K562 (cell line): Measurements from ENCODE around the gene C11orf65. TPM values are rescaled to one million over a fixed set of nuclear protein-coding genes. Genes with fewer than 3 reads are reported as not detected.
A peak's percentile ranks its signal among the peaks of the same experiment; 100 is the strongest.

Source experiments
- ATAC-seq: fragments of 200-7000 bp; cut with Tn5 transposase; 3 replicates; pipeline ENCODE4 v1.9.1; 2020; ENCODE audit warnings: moderate library complexity
- BruUV-seq: library from RNA; stranded (reverse); fragments of 400-500 nt; replicated peaks from 2 replicates; lab custom pipeline; 2021; lab: Mats Ljungman, UMichigan
- CTCF ChIA-PET: fragments of 300-600 bp; formaldehyde crosslinking; extraction: SDS; loops from one replicate; lab custom pipeline; 2021; ENCODE audit warnings: low intra/inter-chr PET ratio; lab: Yijun Ruan, JAX
- POLR2A ChIA-PET: fragments of 300-600, 350-650 bp; sonication (Branson Sonifier 250); formaldehyde crosslinking; extraction: SDS; loops from one replicate; lab custom pipeline; 2021; ENCODE audit warnings: antibody characterized with exemption, inconsistent platforms; lab: Yijun Ruan, JAX
- DNase-seq, 4 experiments: peaks; one replicate each; pipeline versions ENCODE4 v3.0.0 to v3.0.0-alpha.2; 2011 to 2018; ENCODE audit warnings: low spot score in 3 of 4, mixed read lengths in 3 of 4; ENCODE audit errors: extremely low read depth in 1 of 4
- FAIRE-seq: peaks from 2 replicates; lab custom pipeline; 2011; peaks lifted over from hg19 to GRCh38; lab: Jason Lieb, UNC
- H2AFZ ChIP-seq: 2 replicates; pipeline ENCODE4 v1.6.0; 2011; ENCODE audit warnings: low read depth, low read length, control low read depth, inconsistent platforms
- H3K27ac ChIP-seq: fragments of 200-600 bp; 3 replicates; pipeline ENCODE4 v1.8.0; 2011; ENCODE audit warnings: low read depth, mild to moderate bottlenecking, control low read depth, inconsistent platforms, low read length, moderate library complexity, mixed read lengths; ENCODE audit errors: extremely low read depth
- H3K27me3 ChIP-seq, 2 experiments: fragments of 300-600 bp in 1 of 2; 2 replicates in 1 of 2; 3 replicates in 1 of 2; pipeline versions ENCODE4 v1.6.0 to v1.8.0; 2011; ENCODE audit warnings: inconsistent platforms in 2 of 2, low read length in 2 of 2, mild to moderate bottlenecking in 1 of 2, mixed read lengths in 1 of 2, moderate library complexity in 1 of 2; ENCODE audit not compliant: control insufficient read depth in 2 of 2, insufficient read depth in 2 of 2
- H3K36me3 ChIP-seq: fragments of 300-600 bp; 3 replicates; pipeline ENCODE4 v1.8.0; 2011; ENCODE audit warnings: mild to moderate bottlenecking, low read length, inconsistent platforms; ENCODE audit not compliant: control insufficient read depth, insufficient read depth
- H3K4me1 ChIP-seq, 2 experiments: fragments of 200-600 bp in 1 of 2; replicated peaks in 1 of 2; 2 replicates in 1 of 2; 3 replicates in 1 of 2; pipeline versions ENCODE4 v1.5.1 to v1.8.0; 2011; ENCODE audit warnings: inconsistent platforms in 2 of 2, low read length in 2 of 2, mild to moderate bottlenecking in 1 of 2, mixed read lengths in 1 of 2, moderate library complexity in 1 of 2; ENCODE audit not compliant: control insufficient read depth in 2 of 2, insufficient read depth in 2 of 2
- H3K4me2 ChIP-seq: 2 replicates; pipeline ENCODE4 v1.6.1; 2011; ENCODE audit warnings: low read length, control low read depth, inconsistent platforms, mixed read lengths; ENCODE audit not compliant: insufficient read depth
- H3K4me3 ChIP-seq: fragments of 200-600 bp; sonication (generic), shearing (Covaris generic); 2 replicates; pipeline ENCODE4 v1.5.1; 2016; ENCODE audit warnings: control low read depth, inconsistent platforms
- H3K79me2 ChIP-seq: fragments of 200-600 bp; 3 replicates; pipeline ENCODE4 v1.8.0; 2011; ENCODE audit warnings: low read length, inconsistent platforms; ENCODE audit not compliant: control insufficient read depth, insufficient read depth
- H3K9ac ChIP-seq, 2 experiments: 2 replicates each; pipeline versions ENCODE4 v1.6.0 to v1.6.1; 2011; ENCODE audit warnings: low read depth in 2 of 2, low read length in 2 of 2, control low read depth in 1 of 2, inconsistent platforms in 1 of 2, mild to moderate bottlenecking in 1 of 2, mixed read lengths in 1 of 2; ENCODE audit not compliant: insufficient read depth in 1 of 2
- H3K9me1 ChIP-seq: one replicate; pipeline ENCODE4 v1.6.0; 2011; ENCODE audit warnings: inconsistent platforms, mild to moderate bottlenecking, low read length, moderate library complexity; ENCODE audit not compliant: control insufficient read depth, insufficient read depth
- H3K9me3 ChIP-seq: replicated peaks from 2 replicates; pipeline ENCODE4 v1.5.1; 2011; ENCODE audit warnings: low read depth, low read length, inconsistent platforms; ENCODE audit not compliant: control insufficient read depth, insufficient read depth
- H4K20me1 ChIP-seq: replicated peaks from 2 replicates; pipeline ENCODE4 v1.6.1; 2011; ENCODE audit warnings: low read length, inconsistent platforms, mixed read lengths; ENCODE audit not compliant: control insufficient read depth, insufficient read depth
- CBX3 ChIP-seq, 2 experiments: IDR thresholded peaks; 1 replicate in 1 of 2; 2 replicates in 1 of 2; pipeline ENCODE4 v1.6.1; 2012; ENCODE audit warnings: inconsistent platforms in 2 of 2, low read length in 2 of 2, borderline replicate concordance in 1 of 2, control low read depth in 1 of 2
- CEBPB ChIP-seq: fragments of 450-650 bp; IDR thresholded peaks from 2 replicates; pipeline ENCODE4 v1.6.1; 2016; ENCODE audit warnings: missing genetic modification characterization, missing compliant biosample characterization
- CEBPG ChIP-seq, 3 experiments: fragments of 200-800 bp in 1 of 3; sonication (Bioruptor generic) in 1 of 3; sonication (generic) in 1 of 3; formaldehyde crosslinking in 1 of 3; IDR thresholded peaks in 2 of 3; conservative IDR thresholded peaks in 1 of 3; 2 replicates each; pipeline versions ENCODE4 v1.6.1 to v1.8.0; 2016 to 2022; ENCODE audit warnings: missing compliant biosample characterization in 2 of 3, missing genetic modification characterization in 2 of 3, mild to moderate bottlenecking in 1 of 3, missing genetic modification reagents in 1 of 3
- MTA3 ChIP-seq: fragments of 450-650 bp; formaldehyde crosslinking; IDR thresholded peaks from 2 replicates; pipeline ENCODE4 v1.6.1; 2017; ENCODE audit warnings: mild to moderate bottlenecking, borderline replicate concordance
- NFIC ChIP-seq: fragments of 450-650 bp; IDR thresholded peaks from 2 replicates; pipeline ENCODE4 v1.6.1; 2017; ENCODE audit warnings: mild to moderate bottlenecking, inconsistent platforms
- POU5F1 ChIP-seq: fragments of 150-350 bp; IDR thresholded peaks from 2 replicates; pipeline ENCODE4 v1.6.1; 2014; ENCODE audit warnings: borderline replicate concordance, low read length, low read depth, mild to moderate bottlenecking; ENCODE audit not compliant: partially characterized antibody
- RAD21 ChIP-seq, 2 experiments: fragments of 250-450 bp in 1 of 2; fragments of 450-650 bp in 1 of 2; sonication (Bioruptor Pico) in 1 of 2; formaldehyde crosslinking in 1 of 2; IDR thresholded peaks in 1 of 2; conservative IDR thresholded peaks in 1 of 2; 2 replicates each; pipeline versions ENCODE4 v1.4.0 to v1.8.0; 2020 to 2022; ENCODE audit warnings: mild to moderate bottlenecking in 2 of 2, moderate library complexity in 1 of 2
- SMARCB1 ChIP-seq: IDR thresholded peaks from 2 replicates; pipeline ENCODE4 v1.6.1; 2011; ENCODE audit warnings: improper control_type of control experiment, low read depth; ENCODE audit not compliant: insufficient read length
- TCFL5 ChIP-seq: fragments of 250-450 bp; sonication (Bioruptor Pico); conservative IDR thresholded peaks from 2 replicates; pipeline ENCODE4 v1.6.1; 2021; ENCODE audit warnings: mild to moderate bottlenecking, moderate library complexity, matching md5 sums
- ZNF668 ChIP-seq: fragments of 250-450 bp; sonication (Bioruptor Pico); IDR thresholded peaks from 2 replicates; pipeline ENCODE4 v1.8.0; 2022; ENCODE audit warnings: mild to moderate bottlenecking, inconsistent platforms
- WGBS: fragments of 100-300 bp; shearing (Covaris generic); methylation state at CpG from one replicate; pipeline ENCODE4 v1.1.6; 2016; ENCODE audit warnings: low coverage, mixed read lengths; ENCODE audit not compliant: insufficient coverage; ENCODE audit errors: missing lambda C conversion rate; 5-methylcytosine and 5-hydroxymethylcytosine counted together
- in situ Hi-C: fragments of 300-500 bp; cut with MboI; formaldehyde crosslinking; loops from 4 replicates; pipeline ENCODE4 v1.15.0; 2018; ENCODE audit warnings: inconsistent platforms, mixed read lengths
- intact Hi-C: fragments of 100-400 bp; cut with micrococcal nuclease; formaldehyde crosslinking; loops from 2 replicates; pipeline ENCODE4 v1.14.2; 2022
- polyA plus RNA-seq, 8 experiments: library from polyadenylated mRNA; depleted of rRNA in 4 of 8; stranded (reverse) in 5 of 8; unstranded in 3 of 8; fragments of >200 nt; fragmentation: Nextera tagmentation in 2 of 8; fragmentation: Illumina TruSeq in 1 of 8; extraction: Ambion mirVana in 2 of 8; extraction: Trizol in 1 of 8; gene quantifications; 2 replicates each; pipeline versions ENCODE4 v1.2.1 to v1.2.3, GENCODE V29; 2011 to 2014; ENCODE audit warnings: inconsistent platforms in 1 of 8, missing spikeins in 1 of 8
- total RNA-seq, 7 experiments: library from RNA; depleted of rRNA in 6 of 7; stranded (reverse); fragments of >200 nt in 6 of 7; fragmentation: Illumina TruSeq in 2 of 7; extraction: Trizol in 2 of 7; gene quantifications; 2 replicates each; pipeline versions ENCODE4 v1.2.1 to v1.2.3, GENCODE V29; 2011 to 2021; ENCODE audit warnings: low replicate concordance in 1 of 7

Gene C11orf65
- total and polyA plus RNA-seq, 9 of the 15 experiments (the other 6 are each of a cell fraction or from before 2014, with no cell fraction given): 1.0 to 2.1 (median 1.2) TPM

GRCh38 chr11:108333403-108333899 lies 133.9 kb downstream of the C11orf65 start:
- ChIA-PET CTCF (no interaction called here), POLR2A (no interaction called here)
- H3K27me3 ChIP-seq: no peaks in the 10 kb centered on the region
- H3K4me3 ChIP-seq: no peak overlapping the region
- intact Hi-C loops: loop anchor here (10.0 kb wide), 1 partner anchor 311 kb away; no protein-coding TSS in a partner anchor
- WGBS: 65% methylated on average over 2 of the region's 2 CpGs
- FAIRE-seq: peak; percentile 15
- no peaks in the 10 kb centered on the region for H3K4me1 ChIP-seq
- TF ChIP-seq POU5F1: no peak
- TF ChIP-seq SMARCB1: no peak
- TF ChIP-seq CEBPB (tag): peak; percentile 80
- TF ChIP-seq NFIC: no peak
- no peak for TF ChIP-seq MTA3
- no peak for TF ChIP-seq CEBPG (CRISPR knock-in tag; IDR thresholded peaks at IDR 0.05)
- TF ChIP-seq CEBPG (tag; conservative IDR thresholded peaks at IDR 0.05 in 1 of 2, IDR thresholded peaks at IDR 0.05 in 1 of 2): peak; percentile 43 to 76; a peak in 3 of 4 replicates
- no peak for TF ChIP-seq RAD21 (CRISPR knock-in tag; conservative IDR thresholded peaks at IDR 0.05 in 1 of 2, IDR thresholded peaks at IDR 0.05 in 1 of 2)
- TF ChIP-seq TCFL5 (CRISPR knock-in tag): no peak
- TF ChIP-seq CBX3 (IDR thresholded peaks at IDR 0.05; ENCODE audit: borderline replicate concordance in 1 of 2, low read length in 2 of 2): no peak
- TF ChIP-seq ZNF668 (CRISPR knock-in tag): no peak
- no peak overlapping the region for H3K4me2 ChIP-seq
- no peaks in the 10 kb centered on the region for H4K20me1 ChIP-seq
- no peak for DNase-seq
- no peaks in the 10 kb centered on the region for H3K9me3 ChIP-seq
- no peaks in the 10 kb centered on the region for H3K79me2 ChIP-seq
- ATAC-seq: no peak
- no peak overlapping the region for H2AFZ ChIP-seq
- no peak overlapping the region for H3K9ac ChIP-seq
- H3K36me3 ChIP-seq: peaks cover 27% of the 10 kb centered on the region; the same call in 1 of the 3 replicates
- no peaks in the 10 kb centered on the region for H3K9me1 ChIP-seq
- BruUV-seq: no TSS peak
- in situ Hi-C loops: no loop called here
- H3K27ac ChIP-seq: no peak overlapping the region

Other genes with a start within 250 kb of the C11orf65 start
- 16.1 and 18.8 TPM in 2 replicates for gene NPAT, start 244.9 kb downstream of the C11orf65 start, total RNA-seq (2014; rRNA removed)
- 30.0 and 35.1 TPM in 2 replicates for gene NPAT, start 244.9 kb downstream of the C11orf65 start, total RNA-seq (2014; rRNA removed; fragmentation: Illumina TruSeq; extraction: Trizol)
- 27.4 and 27.7 TPM in 2 replicates for gene NPAT, start 244.9 kb downstream of the C11orf65 start, total RNA-seq (2015; rRNA removed; fragmentation: Illumina TruSeq; extraction: Trizol)
- gene NPAT, start 244.9 kb downstream of the C11orf65 start, total RNA-seq (2021): 21.6 and 22.1 TPM in 2 replicates
- 21.1 and 24.4 TPM in 2 replicates for gene NPAT, start 244.9 kb downstream of the C11orf65 start, polyA plus RNA-seq (2011; rRNA removed)
- 19.2 and 22.8 TPM in 2 replicates for gene NPAT, start 244.9 kb downstream of the C11orf65 start, polyA plus RNA-seq (2014; fragmentation: Illumina TruSeq; extraction: Trizol)
- 10 to 100 TPM in 1 of 2 experiments, 1 to 10 TPM in 1; 8.8 to 11.1 TPM for gene NPAT, start 244.9 kb downstream of the C11orf65 start, polyA plus RNA-seq (2014; fragmentation: Nextera tagmentation; extraction: Ambion mirVana)
- gene NPAT, start 244.9 kb downstream of the C11orf65 start, polyA plus RNA-seq (2014; rRNA removed): 15.9 and 17.3 TPM in 2 replicates
- gene ATM, start 244.5 kb downstream of the C11orf65 start, total RNA-seq (2014; rRNA removed): 22.6 and 34.8 TPM in 2 replicates
- 44.0 and 45.4 TPM in 2 replicates for gene ATM, start 244.5 kb downstream of the C11orf65 start, total RNA-seq (2014; rRNA removed; fragmentation: Illumina TruSeq; extraction: Trizol)
- 41.4 and 43.0 TPM in 2 replicates for gene ATM, start 244.5 kb downstream of the C11orf65 start, total RNA-seq (2015; rRNA removed; fragmentation: Illumina TruSeq; extraction: Trizol)
- 26.2 and 26.9 TPM in 2 replicates for gene ATM, start 244.5 kb downstream of the C11orf65 start, total RNA-seq (2021)
- 42.4 and 46.8 TPM in 2 replicates for gene ATM, start 244.5 kb downstream of the C11orf65 start, polyA plus RNA-seq (2011; rRNA removed)
- gene ATM, start 244.5 kb downstream of the C11orf65 start, polyA plus RNA-seq (2014; fragmentation: Illumina TruSeq; extraction: Trizol): 16.8 and 23.0 TPM in 2 replicates
- gene ATM, start 244.5 kb downstream of the C11orf65 start, polyA plus RNA-seq (2014; fragmentation: Nextera tagmentation; extraction: Ambion mirVana): 1 to 10 TPM; 8.3 to 9.0 TPM
- 24.3 and 24.7 TPM in 2 replicates for gene ATM, start 244.5 kb downstream of the C11orf65 start, polyA plus RNA-seq (2014; rRNA removed)
- 13.0 and 14.5 TPM in 2 replicates for gene POGLUT3, start 30.9 kb upstream of the C11orf65 start, total RNA-seq (2014; rRNA removed)
- gene POGLUT3, start 30.9 kb upstream of the C11orf65 start, total RNA-seq (2014; rRNA removed; fragmentation: Illumina TruSeq; extraction: Trizol): 23.0 and 28.2 TPM in 2 replicates
- 29.0 and 29.7 TPM in 2 replicates for gene POGLUT3, start 30.9 kb upstream of the C11orf65 start, total RNA-seq (2015; rRNA removed; fragmentation: Illumina TruSeq; extraction: Trizol)
- 15.3 and 18.0 TPM in 2 replicates for gene POGLUT3, start 30.9 kb upstream of the C11orf65 start, total RNA-seq (2021)
- 22.7 and 27.9 TPM in 2 replicates for gene POGLUT3, start 30.9 kb upstream of the C11orf65 start, polyA plus RNA-seq (2011; rRNA removed)
- 21.5 and 24.2 TPM in 2 replicates for gene POGLUT3, start 30.9 kb upstream of the C11orf65 start, polyA plus RNA-seq (2014; fragmentation: Illumina TruSeq; extraction: Trizol)
- gene POGLUT3, start 30.9 kb upstream of the C11orf65 start, polyA plus RNA-seq (2014; fragmentation: Nextera tagmentation; extraction: Ambion mirVana): 1 to 10 TPM; 4.6 to 6.8 TPM
- gene POGLUT3, start 30.9 kb upstream of the C11orf65 start, polyA plus RNA-seq (2014; rRNA removed): 17.4 and 17.8 TPM in 2 replicates
- 4.2 TPM in 2 replicates for gene EXPH5, start 126.2 kb upstream of the C11orf65 start, total RNA-seq (2014; rRNA removed)
- gene EXPH5, start 126.2 kb upstream of the C11orf65 start, total RNA-seq (2014; rRNA removed; fragmentation: Illumina TruSeq; extraction: Trizol): 6.1 and 7.3 TPM in 2 replicates
- gene EXPH5, start 126.2 kb upstream of the C11orf65 start, total RNA-seq (2015; rRNA removed; fragmentation: Illumina TruSeq; extraction: Trizol): 5.6 and 5.7 TPM in 2 replicates
- gene EXPH5, start 126.2 kb upstream of the C11orf65 start, total RNA-seq (2021): 6.8 and 8.5 TPM in 2 replicates
- 4.8 and 6.2 TPM in 2 replicates for gene EXPH5, start 126.2 kb upstream of the C11orf65 start, polyA plus RNA-seq (2011; rRNA removed)
- gene EXPH5, start 126.2 kb upstream of the C11orf65 start, polyA plus RNA-seq (2014; fragmentation: Illumina TruSeq; extraction: Trizol): 1.8 and 2.0 TPM in 2 replicates
- gene EXPH5, start 126.2 kb upstream of the C11orf65 start, polyA plus RNA-seq (2014; fragmentation: Nextera tagmentation; extraction: Ambion mirVana): 1 to 10 TPM; 1.3 to 4.8 TPM
- gene EXPH5, start 126.2 kb upstream of the C11orf65 start, polyA plus RNA-seq (2014; rRNA removed): 2.4 and 2.6 TPM in 2 replicates
- gene DDX10, start 197.5 kb upstream of the C11orf65 start, total RNA-seq (2014; rRNA removed): 48.3 and 50.0 TPM in 2 replicates
- 77.2 and 83.6 TPM in 2 replicates for gene DDX10, start 197.5 kb upstream of the C11orf65 start, total RNA-seq (2014; rRNA removed; fragmentation: Illumina TruSeq; extraction: Trizol)
- gene DDX10, start 197.5 kb upstream of the C11orf65 start, total RNA-seq (2015; rRNA removed; fragmentation: Illumina TruSeq; extraction: Trizol): 69.1 and 72.5 TPM in 2 replicates
- 64.6 and 66.6 TPM in 2 replicates for gene DDX10, start 197.5 kb upstream of the C11orf65 start, total RNA-seq (2021)
- 41.7 and 50.7 TPM in 2 replicates for gene DDX10, start 197.5 kb upstream of the C11orf65 start, polyA plus RNA-seq (2011; rRNA removed)
- gene DDX10, start 197.5 kb upstream of the C11orf65 start, polyA plus RNA-seq (2014; fragmentation: Illumina TruSeq; extraction: Trizol): 61.0 and 94.6 TPM in 2 replicates
- 10 to 100 TPM; 33.9 to 40.8 TPM for gene DDX10, start 197.5 kb upstream of the C11orf65 start, polyA plus RNA-seq (2014; fragmentation: Nextera tagmentation; extraction: Ambion mirVana)
- 42.1 and 45.9 TPM in 2 replicates for gene DDX10, start 197.5 kb upstream of the C11orf65 start, polyA plus RNA-seq (2014; rRNA removed)